Activated T-cell treated with anti-CD3 and anti-CD28 coated beads for 1 hour (primary cell): Measurements from ENCODE around the gene SHISA7.
"Not testable (repeated sequence)": the region's sequence is repeated elsewhere in the genome, so short reads cannot be mapped to it uniquely, and the experiment has no call there.

Source experiments
- DNase-seq: peaks from one replicate; pipeline ENCODE4 v3.0.0-alpha.2; 2020; ENCODE audit warnings: low read depth

Gene SHISA7

DNA sequence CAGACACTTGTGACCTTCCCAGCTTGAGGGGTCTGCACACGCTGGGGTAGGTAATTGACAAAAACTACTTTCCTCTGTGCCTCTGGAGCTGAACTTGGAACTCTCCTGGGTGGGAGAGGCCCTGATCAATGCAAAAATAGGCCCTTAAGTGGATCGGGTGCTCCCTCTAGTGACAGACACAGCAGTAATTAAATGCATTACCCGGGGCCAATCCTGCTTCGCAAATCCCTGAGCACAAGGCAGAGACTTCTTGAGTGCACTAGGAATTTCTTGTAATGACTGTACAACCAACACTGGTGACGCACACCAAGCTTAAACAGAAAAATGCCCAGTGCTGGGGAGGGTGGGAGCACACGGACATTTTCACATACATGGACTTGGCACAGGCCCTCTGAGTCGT lies 24.9 kb downstream of the SHISA7 start:
- peak; percentile 34 for DNase-seq

GRCh38 chr19:55410168-55410567 lies 32.9 kb downstream of the SHISA7 start:
- DNase-seq: no peak

- not testable (repeated sequence) for DNase-seq
Measured at GRCh38 chr19:55409179-55409578, 33.9 kb downstream of the SHISA7 start.

DNA sequence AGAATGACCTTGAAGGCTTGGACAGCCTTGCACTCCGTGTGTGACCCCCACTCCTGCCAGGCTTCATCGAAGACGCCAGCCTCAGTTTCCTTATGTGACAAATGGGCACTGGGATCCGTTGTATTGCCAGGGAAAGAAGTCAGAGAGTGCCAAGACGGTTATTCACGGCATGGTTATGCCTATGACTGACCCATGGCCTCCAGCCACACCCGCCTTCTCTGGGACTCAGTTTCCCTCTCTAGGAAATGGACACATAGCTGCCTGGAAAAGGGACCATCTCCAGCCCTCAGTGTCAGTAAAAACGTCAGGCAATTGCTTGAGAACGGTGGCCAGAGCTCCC lies 34.6 kb downstream of the SHISA7 start:
- no peak for DNase-seq

- peak; percentile 93 for DNase-seq
Measured at GRCh38 chr19:55407800-55408532, 35.1 kb downstream of the SHISA7 start.

DNA sequence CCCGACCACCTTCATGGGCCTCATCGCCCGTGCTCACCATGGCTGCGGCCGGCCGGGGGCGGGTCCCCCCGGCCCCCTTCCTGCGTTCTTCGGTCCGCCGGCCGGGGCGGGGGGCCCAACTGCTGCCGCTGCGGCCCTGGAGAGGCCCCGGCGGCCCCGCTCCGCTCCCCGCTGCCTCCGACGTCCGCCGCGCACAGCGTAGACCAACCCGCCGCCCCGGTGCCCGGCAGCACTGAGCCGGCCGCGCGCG lies 35.6 kb downstream of the SHISA7 start, which contains the start of gene UBE2S:
UBE2S (minus strand) TSS at position 239 of the 250 bp plus-strand sequence; CDS start at position 40, 199 bp downstream.
- not testable (repeated sequence) for DNase-seq

DNA sequence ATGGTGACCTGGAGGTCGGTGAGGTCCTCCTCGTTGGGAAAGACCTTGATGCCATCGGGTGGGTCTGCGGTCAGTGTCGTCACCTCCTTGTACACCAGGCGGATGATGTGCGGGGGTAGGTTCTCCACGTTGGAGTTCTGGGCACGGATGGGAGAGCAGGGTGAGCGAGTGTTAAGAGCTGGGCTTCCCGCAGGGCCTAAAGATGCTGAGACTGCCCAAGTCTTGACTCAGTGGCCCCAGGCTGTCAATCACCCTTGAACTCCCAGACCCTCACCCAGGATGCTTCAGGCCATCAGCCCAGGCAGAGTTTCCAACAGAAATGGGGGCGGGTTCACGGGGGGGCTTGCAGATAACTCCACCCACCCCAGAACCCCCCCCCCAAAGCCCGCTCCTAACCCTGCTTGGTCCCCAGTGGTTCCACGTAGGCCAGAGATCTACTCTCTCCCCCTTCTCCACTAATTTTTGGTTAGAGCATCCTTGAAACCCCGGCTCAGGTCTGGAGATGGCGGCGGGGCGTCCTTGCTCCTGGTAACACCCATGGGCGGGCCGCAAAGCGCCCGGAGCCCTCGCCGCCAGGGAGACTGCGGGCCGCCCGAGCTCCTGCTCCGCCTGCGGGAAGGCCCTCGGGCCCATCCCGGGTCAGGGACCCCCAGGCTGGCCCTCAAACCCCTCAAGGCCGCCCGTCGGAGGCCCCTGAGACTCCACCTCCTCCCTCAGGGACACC lies 36.1 kb downstream of the SHISA7 start:
- DNase-seq: peak; percentile 17

- no peak for DNase-seq
Measured at GRCh38 chr19:55406091-55406825, 36.8 kb downstream of the SHISA7 start.

- no peak for DNase-seq
Measured at GRCh38 chr19:55405638-55406037, 37.5 kb downstream of the SHISA7 start.

DNA sequence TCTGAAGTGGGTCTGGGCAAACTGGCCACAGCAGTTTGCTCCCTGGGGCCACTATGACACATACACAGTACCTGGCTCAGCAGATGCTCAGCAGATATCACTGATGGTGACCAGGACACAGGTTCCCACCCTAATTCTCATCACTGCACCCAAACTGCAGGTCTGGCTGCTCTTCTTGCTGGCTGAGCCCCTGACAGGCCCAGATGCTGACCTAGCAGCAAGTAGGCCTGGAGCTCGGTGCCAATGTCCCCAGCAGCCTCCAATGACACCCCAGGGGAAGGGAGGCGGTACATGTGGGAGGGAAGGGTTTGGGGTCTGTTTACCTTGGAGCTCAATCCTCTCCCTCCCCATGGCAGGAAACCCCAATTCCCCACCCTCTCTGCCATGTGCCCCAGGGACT lies 40.6 kb downstream of the SHISA7 start:
- no peak for DNase-seq

- not testable (repeated sequence) for DNase-seq
Measured at GRCh38 chr19:55401390-55401789, 41.7 kb downstream of the SHISA7 start.

DNA sequence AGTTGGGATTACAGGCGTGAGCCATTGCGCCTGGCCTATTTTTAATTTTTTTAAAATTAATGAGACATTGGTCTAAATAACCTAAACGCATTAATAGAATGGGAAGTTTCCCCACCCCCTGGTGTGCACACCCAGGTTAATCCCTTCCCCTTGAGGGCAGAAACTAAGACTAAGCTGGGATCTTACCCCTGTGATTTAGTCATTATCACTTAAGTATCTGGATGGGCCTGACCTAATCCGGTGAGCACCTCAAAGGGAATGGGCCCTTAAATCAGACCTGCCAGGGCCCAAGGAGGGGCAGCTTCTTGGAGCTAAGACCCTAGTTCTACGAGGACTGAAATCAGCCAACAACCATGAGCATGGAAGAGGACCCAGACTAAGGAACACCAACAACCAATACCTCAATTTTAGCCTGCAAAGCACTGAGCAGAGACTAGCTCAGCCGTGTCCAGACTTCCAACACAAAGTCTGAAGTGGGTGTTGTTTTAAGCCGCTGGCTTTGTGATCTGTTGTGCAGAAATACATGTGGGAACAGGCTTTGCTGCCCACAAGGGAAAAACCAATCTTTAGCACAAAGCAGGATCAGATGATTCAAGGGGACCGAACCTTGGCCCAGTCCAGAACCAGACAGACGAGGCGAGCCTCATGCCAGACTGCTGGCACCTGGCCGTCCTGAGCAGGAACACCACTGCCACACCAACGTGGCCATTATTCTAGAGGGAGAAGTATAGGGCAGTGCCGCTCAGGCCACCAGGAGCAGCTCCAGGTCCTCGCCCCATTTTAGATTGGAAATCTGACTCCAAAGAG lies 42.6 kb downstream of the SHISA7 start:
- DNase-seq: no peak

DNA sequence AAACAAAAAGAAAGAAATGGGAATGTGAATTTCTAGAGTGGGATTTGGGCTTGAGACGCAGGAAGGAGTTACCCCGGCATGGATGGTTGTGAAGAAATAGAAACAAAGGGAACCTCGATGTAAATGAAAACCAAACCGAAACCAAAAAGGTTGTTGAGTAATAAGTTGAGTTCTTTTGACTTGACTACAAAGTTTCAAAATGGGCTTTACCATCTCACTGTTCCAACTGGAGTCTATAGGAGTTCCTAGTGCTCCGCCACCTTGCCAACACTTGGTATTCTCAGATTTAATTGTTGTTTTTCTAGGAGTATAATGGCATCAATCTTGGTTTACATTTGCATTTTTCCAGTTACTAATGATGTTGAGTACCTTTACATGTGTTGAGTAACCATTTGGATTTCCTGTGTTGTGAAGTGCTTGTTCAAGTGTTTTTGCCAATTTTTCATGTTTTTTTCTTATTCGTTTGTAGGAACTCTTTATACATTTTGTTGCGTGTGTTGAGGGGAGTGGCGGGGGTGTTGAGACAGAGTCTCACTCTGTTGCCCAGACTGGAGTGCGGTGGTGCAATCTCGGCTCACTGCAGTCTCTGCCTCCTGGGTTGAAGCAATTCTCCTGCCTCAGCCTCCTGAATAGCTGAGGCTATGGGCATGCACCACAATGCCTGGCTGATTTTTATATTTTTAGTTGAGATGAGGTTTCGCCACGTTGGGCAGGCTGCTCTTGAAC lies 44.7 kb downstream of the SHISA7 start:
- no peak for DNase-seq

GRCh38 chr19:55392820-55393761 lies 50.0 kb downstream of the SHISA7 start:
- DNase-seq: no peak

DNA sequence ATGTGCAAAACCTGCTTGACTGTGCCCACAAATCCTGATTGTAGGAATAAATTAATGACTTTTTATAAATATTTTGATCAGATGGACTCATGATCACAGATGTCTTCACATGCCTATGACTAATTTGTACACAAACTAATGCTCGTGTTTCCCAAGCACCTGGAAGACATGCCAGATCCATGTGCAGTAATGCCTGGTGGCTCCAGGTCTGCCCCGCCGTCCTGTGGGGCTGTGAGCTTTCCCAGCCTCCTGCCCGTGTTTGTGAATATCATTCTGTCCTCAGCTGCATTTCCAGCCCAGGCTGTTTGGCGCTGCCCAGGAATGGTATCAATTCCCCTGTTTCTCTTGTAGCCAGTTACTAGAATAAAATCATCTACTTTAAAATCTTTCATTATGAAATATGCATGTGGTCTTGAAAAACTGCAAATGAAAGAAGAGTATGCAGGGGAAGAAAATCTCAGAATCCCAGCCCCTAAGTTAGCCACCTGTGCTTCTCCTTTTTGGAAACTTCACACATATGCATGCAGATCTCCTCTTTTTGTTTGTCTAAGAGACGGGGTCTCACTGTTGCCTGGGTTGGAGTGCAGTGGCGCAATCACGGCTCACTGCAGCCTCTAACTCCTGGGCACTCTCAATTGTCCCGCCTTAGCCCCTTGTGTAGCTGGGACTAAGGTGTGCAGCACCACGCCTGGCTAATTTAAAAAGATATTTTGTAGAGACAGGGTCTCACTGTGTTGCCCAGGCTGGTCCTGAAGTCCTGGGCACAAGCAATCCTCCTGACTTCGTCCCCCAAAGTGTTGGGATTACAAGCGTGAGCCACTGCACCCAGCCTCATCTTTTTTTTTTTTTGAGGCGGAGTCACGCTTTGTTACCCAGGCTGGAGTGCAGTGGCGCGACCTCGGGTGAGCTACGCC lies 51.1 kb downstream of the SHISA7 start:
- no peak for DNase-seq

DNA sequence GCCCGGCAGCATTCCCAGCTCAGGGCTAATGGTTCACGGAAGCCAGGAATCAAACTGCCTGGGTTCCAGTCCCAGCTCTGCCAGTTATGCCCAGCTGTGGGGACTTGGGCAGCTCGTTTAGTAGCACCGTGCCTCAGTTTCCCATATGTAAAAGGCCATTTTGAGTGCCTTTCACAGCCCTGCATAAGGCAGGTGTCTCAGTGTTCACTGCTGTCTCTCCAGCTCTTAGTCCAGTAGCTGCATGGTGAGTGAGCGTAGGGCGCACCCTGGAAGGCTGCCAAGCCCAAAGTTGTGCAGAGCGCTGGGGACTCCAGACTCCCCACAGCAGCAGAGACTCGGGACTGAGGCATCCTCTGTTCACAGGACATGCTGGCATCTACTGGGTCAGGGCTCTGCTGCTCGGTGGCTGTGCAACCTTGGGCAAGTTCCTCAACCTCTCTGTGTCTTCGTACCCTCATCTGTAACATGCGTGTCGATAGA lies 51.9 kb downstream of the SHISA7 start:
- DNase-seq: no peak

GRCh38 chr19:55390461-55390880 lies 52.6 kb downstream of the SHISA7 start:
- no peak for DNase-seq

- no peak for DNase-seq
Measured at GRCh38 chr19:55389386-55390317, 53.4 kb downstream of the SHISA7 start.
